ENCODE results near the gene USP9X.

GRCh38 chrX:41200785-41201184, 115.5 kb downstream of the USP9X start:
- TF ChIP-seq CTCF (IDR thresholded peaks at IDR 0.05; ENCODE audit: low read depth, low read length): no peak
- no peak for TF ChIP-seq EZH2phosphoT487 (IDR thresholded peaks at IDR 0.05; ENCODE audit: low read depth)
